Neural progenitor cell (in vitro differentiated cells): ENCODE results near the gene PYGB. TPM values are rescaled to one million over a fixed set of nuclear protein-coding genes. Genes with fewer than 3 reads are reported as not detected.

Source experiments
- DNase-seq: peaks from one replicate; pipeline ENCODE4 v3.0.0-alpha.2; 2016; ENCODE audit warnings: low spot score
- H2AFZ ChIP-seq: fragments of 200-600 bp; sonication (generic); replicated peaks from 2 replicates; pipeline ENCODE4 v1.6.1; 2016; ENCODE audit warnings: antibody characterized with exemption
- H3F3A ChIP-seq: fragments of 200-600 bp; sonication (generic); 2 replicates; pipeline ENCODE4 v1.6.1; 2016; ENCODE audit warnings: antibody characterized with exemption, low read depth
- H3K27ac ChIP-seq: fragments of 200-600 bp; sonication (generic); 2 replicates; pipeline ENCODE4 v1.5.1; 2016; ENCODE audit warnings: mild to moderate bottlenecking
- H3K27me3 ChIP-seq: fragments of 200-600 bp; sonication (generic); 2 replicates; pipeline ENCODE4 v1.6.1; 2016; ENCODE audit warnings: mild to moderate bottlenecking, moderate library complexity
- H3K36me3 ChIP-seq: fragments of 200-600 bp; sonication (generic); 2 replicates; pipeline ENCODE4 v1.5.1; 2016
- H3K4me1 ChIP-seq: fragments of 200-600 bp; sonication (generic); 2 replicates; pipeline ENCODE4 v1.6.1; 2016; ENCODE audit warnings: mixed run types
- H3K4me2 ChIP-seq: fragments of 200-600 bp; sonication (generic); 2 replicates; pipeline ENCODE4 v1.6.1; 2016
- H3K4me3 ChIP-seq: fragments of 200-600 bp; sonication (generic); 2 replicates; pipeline ENCODE4 v1.5.1; 2016
- H3K79me2 ChIP-seq: fragments of 200-600 bp; sonication (generic); 2 replicates; pipeline ENCODE4 v1.6.1; 2016; ENCODE audit warnings: low read depth
- H3K9ac ChIP-seq: fragments of 200-600 bp; sonication (generic); 2 replicates; pipeline ENCODE4 v1.6.1; 2016
- H3K9me3 ChIP-seq: fragments of 200-600 bp; sonication (generic); 2 replicates; pipeline ENCODE4 v1.5.1; 2016; ENCODE audit warnings: low read depth
- H4K20me1 ChIP-seq: fragments of 200-600 bp; sonication (generic); 2 replicates; pipeline ENCODE4 v1.6.1; 2016; ENCODE audit warnings: low read depth
- H3K27ac Mint-ChIP-seq: 3 replicates; pipeline ENCODE4 v1.8.0; 2021; ENCODE audit warnings: mixed read lengths
- H3K27me3 Mint-ChIP-seq: 2 replicates; pipeline ENCODE4 v1.8.0; 2022; ENCODE audit warnings: low read depth, mild to moderate bottlenecking, inconsistent platforms, moderate library complexity, mixed read lengths; ENCODE audit not compliant: insufficient read depth
- H3K36me3 Mint-ChIP-seq: 3 replicates; pipeline ENCODE4 v1.8.0; 2021; ENCODE audit warnings: mixed read lengths
- H3K4me1 Mint-ChIP-seq: 3 replicates; pipeline ENCODE4 v1.8.0; 2021; ENCODE audit warnings: mixed read lengths
- H3K4me3 Mint-ChIP-seq: 3 replicates; pipeline ENCODE4 v1.8.0; 2021; ENCODE audit warnings: mild to moderate bottlenecking, moderate library complexity, mixed read lengths
- H3K9me3 Mint-ChIP-seq: 3 replicates; pipeline ENCODE4 v1.8.0; 2020; ENCODE audit warnings: mixed read lengths
- CTCF ChIP-seq: fragments of 200-600 bp; sonication (generic); IDR thresholded peaks from 2 replicates; pipeline ENCODE4 v1.5.1; 2017; ENCODE audit warnings: antibody characterized with exemption, mild to moderate bottlenecking
- EZH2 ChIP-seq: fragments of 200-600 bp; sonication (generic); IDR thresholded peaks from 2 replicates; pipeline ENCODE4 v1.6.1; 2017; ENCODE audit warnings: antibody characterized with exemption, mild to moderate bottlenecking, moderate library complexity
- EZH2phosphoT487 ChIP-seq: fragments of 200-600 bp; sonication (generic); IDR thresholded peaks from 2 replicates; pipeline ENCODE4 v1.6.1; 2017; ENCODE audit warnings: antibody characterized with exemption
- total RNA-seq: library from RNA; depleted of rRNA; stranded (reverse); fragments of >200 nt; gene quantifications from 2 replicates; pipeline ENCODE4 v1.2.3, GENCODE V29; 2015; ENCODE audit warnings: low replicate concordance

The PYGB gene
- total RNA-seq, 1 donor from 2014 or later: 40.9 TPM

DNA sequence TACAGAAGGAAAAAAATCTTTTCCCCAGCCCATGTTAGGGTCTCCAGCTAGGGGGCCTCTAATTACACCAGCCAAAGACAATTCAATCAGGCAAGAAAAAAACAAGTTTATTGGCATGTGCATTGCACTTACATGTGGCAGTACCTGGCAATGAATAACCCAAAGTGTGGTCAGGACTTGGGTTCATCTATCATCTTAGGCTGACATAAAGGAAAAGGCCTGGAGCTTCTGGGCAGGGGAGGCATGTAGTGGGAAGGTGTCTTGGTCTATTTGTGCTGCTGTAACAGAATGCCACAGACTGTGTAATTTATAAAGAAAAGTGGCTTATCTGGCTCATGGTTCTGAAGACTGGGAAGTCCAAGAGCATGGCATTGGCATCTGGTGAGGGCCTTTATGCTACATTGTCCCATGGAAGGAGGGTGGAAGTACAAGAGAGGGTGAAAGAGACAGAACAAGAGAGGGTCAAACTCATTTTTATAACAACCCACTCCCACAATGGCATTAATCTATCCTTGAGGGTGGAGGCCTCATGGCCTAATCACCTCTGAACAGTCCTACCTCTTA lies 4.4 kb upstream of the PYGB start:
- no peak for DNase-seq
- H3K36me3 Mint-ChIP-seq: peaks cover 2% of the 10 kb centered on the region
- Histone ChIP-seq H3K9me3 (no peaks in the 10 kb centered on the region), H3K27me3 (peaks cover 20% of the 10 kb centered on the region), H4K20me1 (no peaks in the 10 kb centered on the region), H3F3A (peaks cover 36% of the 10 kb centered on the region), H3K9ac (no peak overlapping the region), H3K36me3 (no peaks in the 10 kb centered on the region), H3K4me2 (no peak overlapping the region), H2AFZ (no peak overlapping the region), H3K4me1 (peaks cover 39% of the 10 kb centered on the region), H3K79me2 (peaks cover under 1% of the 10 kb centered on the region), H3K27ac (no peak overlapping the region), H3K4me3 (no peak overlapping the region)
- H3K27me3 Mint-ChIP-seq: peaks cover 25% of the 10 kb centered on the region
- no peak overlapping the region for H3K27ac Mint-ChIP-seq
- H3K9me3 Mint-ChIP-seq: peaks cover 2% of the 10 kb centered on the region
- peaks cover 33% of the 10 kb centered on the region for H3K4me1 Mint-ChIP-seq
- no peak overlapping the region for H3K4me3 Mint-ChIP-seq
- TF ChIP-seq CTCF (no peak), EZH2phosphoT487 (no peak), EZH2 (no peak)

DNA sequence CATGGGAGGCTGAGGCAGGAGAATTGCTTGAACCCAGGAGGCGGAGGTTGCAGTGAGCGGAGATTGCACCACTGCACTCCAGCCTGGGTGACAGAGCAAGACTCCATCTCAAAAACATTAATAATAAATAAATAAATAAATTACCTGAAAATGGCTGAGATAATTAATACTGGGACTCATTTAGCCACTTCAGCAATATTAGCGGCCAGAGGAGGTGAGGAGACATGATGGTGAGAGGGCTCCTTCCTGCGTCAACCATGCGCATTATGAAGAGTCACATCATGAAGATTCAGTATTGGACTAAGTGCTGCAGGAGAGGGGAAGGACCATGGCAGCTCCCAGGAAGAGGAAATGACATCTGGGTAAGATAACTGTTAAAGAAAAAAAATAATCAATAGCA lies 2.9 kb upstream of the PYGB start:
- no peaks in the 10 kb centered on the region for H3K9me3 ChIP-seq
- H3K4me3 ChIP-seq: no peak overlapping the region
- Mint-ChIP-seq H3K4me1 (peaks cover 43% of the 10 kb centered on the region), H3K27me3 (peaks cover 23% of the 10 kb centered on the region), H3K36me3 (peaks cover 2% of the 10 kb centered on the region), H3K27ac (no peak overlapping the region), H3K4me3 (no peak overlapping the region), H3K9me3 (peaks cover 2% of the 10 kb centered on the region)
- H3K27me3 ChIP-seq: peaks cover 20% of the 10 kb centered on the region
- peaks cover 8% of the 10 kb centered on the region for H4K20me1 ChIP-seq
- no peak overlapping the region for H3K27ac ChIP-seq
- DNase-seq: no peak
- no peak overlapping the region for H2AFZ ChIP-seq
- peaks cover 48% of the 10 kb centered on the region for H3K4me1 ChIP-seq
- H3F3A ChIP-seq: peaks cover 46% of the 10 kb centered on the region
- TF ChIP-seq EZH2phosphoT487 (no peak), EZH2 (no peak), CTCF (no peak)
- H3K36me3 ChIP-seq: no peaks in the 10 kb centered on the region
- no peak overlapping the region for H3K4me2 ChIP-seq
- H3K79me2 ChIP-seq: peaks cover 15% of the 10 kb centered on the region
- no peak overlapping the region for H3K9ac ChIP-seq

- H3K27me3 Mint-ChIP-seq: peaks cover 23% of the 10 kb centered on the region
- Histone ChIP-seq H3K9me3 (no peaks in the 10 kb centered on the region), H4K20me1 (peaks cover 8% of the 10 kb centered on the region), H3F3A (peaks cover 46% of the 10 kb centered on the region), H3K79me2 (peaks cover 20% of the 10 kb centered on the region), H3K4me1 (peaks cover 53% of the 10 kb centered on the region), H3K4me3 (no peak overlapping the region), H3K9ac (no peak overlapping the region), H3K36me3 (no peaks in the 10 kb centered on the region), H2AFZ (no peak overlapping the region), H3K27me3 (peaks cover 20% of the 10 kb centered on the region), H3K4me2 (no peak overlapping the region), H3K27ac (no peak overlapping the region)
- TF ChIP-seq EZH2phosphoT487 (no peak), CTCF (no peak), EZH2 (no peak)
- no peak overlapping the region for H3K27ac Mint-ChIP-seq
- H3K4me3 Mint-ChIP-seq: no peak overlapping the region
- H3K9me3 Mint-ChIP-seq: peaks cover 2% of the 10 kb centered on the region
- DNase-seq: no peak
- peaks cover 48% of the 10 kb centered on the region for H3K4me1 Mint-ChIP-seq
- H3K36me3 Mint-ChIP-seq: peaks cover 2% of the 10 kb centered on the region
Observed at GRCh38 chr20:25245461-25245860, 2.4 kb upstream of the PYGB start.
